SK-N-SH (cell line): ENCODE data around the gene SNAPC5. TPM values are rescaled to one million over a fixed set of nuclear protein-coding genes. Genes with fewer than 3 reads are reported as not detected.

Source experiments
- CTCF ChIA-PET: fragments of 300-600, 350-600 bp; formaldehyde crosslinking; extraction: SDS; loops from one replicate; lab custom pipeline; 2021; lab: Yijun Ruan, JAX
- POLR2A ChIA-PET: fragments of 350-600 bp; sonication (Branson Sonifier 250); formaldehyde crosslinking; extraction: SDS; loops from one replicate; lab custom pipeline; 2020; ENCODE audit warnings: antibody characterized with exemption, inconsistent platforms; lab: Yijun Ruan, JAX
- DNase-seq: peaks from one replicate; pipeline ENCODE4 v3.0.0; 2012
- H2AFZ ChIP-seq: fragments of 200-600 bp; sonication (generic); 2 replicates; pipeline ENCODE4 v1.8.1; 2016; ENCODE audit warnings: antibody characterized with exemption, mild to moderate bottlenecking, low read depth
- H3F3A ChIP-seq: fragments of 200-600 bp; sonication (generic); replicated peaks from 2 replicates; pipeline ENCODE3; 2016; ENCODE audit warnings: antibody characterized with exemption, mild to moderate bottlenecking; ENCODE audit not compliant: insufficient read depth
- H3K27ac ChIP-seq, 2 experiments: fragments of 200-500 bp in 1 of 2; fragments of 200-600 bp in 1 of 2; sonication (Bioruptor generic) in 1 of 2; sonication (generic), shearing (Covaris generic) in 1 of 2; 2 replicates each; pipeline versions ENCODE4 v1.5.1 to v1.6.1; 2014 to 2016; ENCODE audit warnings: low read depth in 2 of 2, inconsistent platforms in 1 of 2, low read length in 1 of 2, mild to moderate bottlenecking in 1 of 2, mixed read lengths in 1 of 2
- H3K27me3 ChIP-seq: fragments of 200-600 bp; sonication (generic), shearing (Covaris generic); 2 replicates; pipeline ENCODE4 v1.6.1; 2016; ENCODE audit warnings: mixed run types; ENCODE audit not compliant: insufficient read depth
- H3K36me3 ChIP-seq, 2 experiments: fragments of 200-500 bp in 1 of 2; fragments of 200-600 bp in 1 of 2; sonication (Bioruptor generic) in 1 of 2; sonication (generic) in 1 of 2; replicated peaks in 1 of 2; 2 replicates each; pipeline versions ENCODE3 to v1.5.1; 2014 to 2016; ENCODE audit warnings: low read length in 1 of 2, mild to moderate bottlenecking in 1 of 2; ENCODE audit not compliant: insufficient read depth in 2 of 2, control insufficient read depth in 1 of 2
- H3K4me1 ChIP-seq, 2 experiments: fragments of 200-500 bp in 1 of 2; fragments of 200-600 bp in 1 of 2; sonication (Bioruptor generic) in 1 of 2; sonication (generic), shearing (Covaris generic) in 1 of 2; 2 replicates each; pipeline versions ENCODE4 v1.5.1 to v1.6.1; 2014 to 2016; ENCODE audit warnings: low read depth in 1 of 2, low read length in 1 of 2, mixed run types in 1 of 2; ENCODE audit not compliant: insufficient read depth in 2 of 2, control insufficient read depth in 1 of 2
- H3K4me2 ChIP-seq: fragments of 200-600 bp; sonication (generic), shearing (Covaris generic); 2 replicates; pipeline ENCODE4 v1.6.1; 2017; ENCODE audit warnings: mixed run types
- H3K4me3 ChIP-seq, 2 experiments: fragments of 200-500 bp in 1 of 2; fragments of 200-600 bp in 1 of 2; sonication (Bioruptor generic) in 1 of 2; sonication (generic), shearing (Covaris generic) in 1 of 2; 2 replicates each; pipeline versions ENCODE4 v1.5.1 to v1.8.1; 2014 to 2016; ENCODE audit warnings: low read depth in 2 of 2, inconsistent platforms in 1 of 2, low read length in 1 of 2, mild to moderate bottlenecking in 1 of 2, mixed read lengths in 1 of 2, moderate library complexity in 1 of 2
- H3K79me2 ChIP-seq: fragments of 200-600 bp; sonication (generic); 2 replicates; pipeline ENCODE4 v1.8.1; 2017; ENCODE audit warnings: mild to moderate bottlenecking; ENCODE audit not compliant: insufficient read depth
- H3K9ac ChIP-seq: fragments of 200-600 bp; sonication (generic); 2 replicates; pipeline ENCODE4 v1.6.1; 2017; ENCODE audit warnings: mixed run types
- H3K9me2 ChIP-seq: fragments of 200-600 bp; sonication (generic); 2 replicates; pipeline ENCODE4 v1.6.1; 2017; ENCODE audit warnings: mixed run types
- H3K9me3 ChIP-seq: fragments of 200-600 bp; sonication (generic); 2 replicates; pipeline ENCODE4 v1.6.1; 2017; ENCODE audit warnings: mixed run types, mild to moderate bottlenecking, moderate library complexity
- H4K20me1 ChIP-seq: fragments of 200-600 bp; sonication (generic); 2 replicates; pipeline ENCODE4 v1.6.1; 2017; ENCODE audit warnings: mild to moderate bottlenecking, mixed run types; ENCODE audit not compliant: insufficient read depth
- CTCF ChIP-seq: fragments of 200-600 bp; sonication (generic); IDR thresholded peaks from 2 replicates; pipeline ENCODE4 v1.6.1; 2017; ENCODE audit warnings: antibody characterized with exemption, mild to moderate bottlenecking, moderate library complexity
- EP300 ChIP-seq, 2 experiments: IDR thresholded peaks; 2 replicates each; pipeline versions ENCODE4 v1.4.0 to v1.6.1; 2012; ENCODE audit warnings: borderline replicate concordance in 1 of 2, low read depth in 1 of 2, low read length in 1 of 2
- EZH2phosphoT487 ChIP-seq: fragments of 200-600 bp; sonication (generic); IDR thresholded peaks from 2 replicates; pipeline ENCODE4 v1.6.1; 2017; ENCODE audit warnings: low read depth, mixed run types, mild to moderate bottlenecking, antibody characterized with exemption, moderate library complexity, borderline replicate concordance
- GATA2 ChIP-seq: sonication (generic); formaldehyde crosslinking; IDR thresholded peaks from 2 replicates; pipeline ENCODE4 v1.5.0; 2020; ENCODE audit warnings: mild to moderate bottlenecking, missing genetic modification reagents
- MXI1 ChIP-seq: IDR thresholded peaks from 2 replicates; pipeline ENCODE4 v1.6.1; 2012; ENCODE audit warnings: mild to moderate bottlenecking, low read depth, low read length, improper control_type of control experiment
- NFIC ChIP-seq: IDR thresholded peaks from 2 replicates; pipeline ENCODE4 v1.4.0; 2012; ENCODE audit warnings: borderline replicate concordance
- POLR2AphosphoS5 ChIP-seq: IDR thresholded peaks from 2 replicates; pipeline ENCODE4 v1.6.1; 2012; ENCODE audit warnings: low read depth, low read length
- RAD21 ChIP-seq: IDR thresholded peaks from 2 replicates; pipeline ENCODE4 v1.6.1; 2012; ENCODE audit warnings: mild to moderate bottlenecking, low read length
- RCOR1 ChIP-seq: fragments of 150-350 bp; IDR thresholded peaks from 2 replicates; pipeline ENCODE4 v1.6.1; 2017; ENCODE audit warnings: antibody characterized with exemption, low read length
- RFX5 ChIP-seq: IDR thresholded peaks from 2 replicates; pipeline ENCODE4 v1.6.1; 2012; ENCODE audit warnings: mild to moderate bottlenecking, improper control_type of control experiment, low read length
- RXRA ChIP-seq: IDR thresholded peaks from 2 replicates; pipeline ENCODE4 v1.4.0; 2012; ENCODE audit warnings: low read depth, mild to moderate bottlenecking, borderline replicate concordance
- SIN3A ChIP-seq: IDR thresholded peaks from 2 replicates; pipeline ENCODE4 v1.6.1; 2012; ENCODE audit warnings: low read depth, mild to moderate bottlenecking, low read length, moderate library complexity, borderline replicate concordance
- SMC3 ChIP-seq: IDR thresholded peaks from 2 replicates; pipeline ENCODE4 v1.6.1; 2012; ENCODE audit warnings: low read depth, low read length, improper control_type of control experiment
- TAF1 ChIP-seq: IDR thresholded peaks from 2 replicates; pipeline ENCODE4 v1.6.1; 2012; ENCODE audit warnings: low read depth, mild to moderate bottlenecking, low read length, moderate library complexity, borderline replicate concordance
- TCF12 ChIP-seq: IDR thresholded peaks from 2 replicates; pipeline ENCODE4 v1.4.0; 2012
- TEAD4 ChIP-seq: IDR thresholded peaks from 2 replicates; pipeline ENCODE4 v1.4.0; 2012; ENCODE audit warnings: mild to moderate bottlenecking, borderline replicate concordance; ENCODE audit not compliant: insufficient read depth
- USF1 ChIP-seq: IDR thresholded peaks from 2 replicates; pipeline ENCODE4 v1.4.0; 2012; ENCODE audit warnings: low read depth, borderline replicate concordance
- USF2 ChIP-seq: fragments of 150-350 bp; IDR thresholded peaks from 2 replicates; pipeline ENCODE4 v1.6.1; 2017; ENCODE audit warnings: antibody characterized with exemption, low read length, low read depth, borderline replicate concordance
- ZBTB33 ChIP-seq: IDR thresholded peaks from 2 replicates; pipeline ENCODE4 v1.4.0; 2012; ENCODE audit warnings: low read depth, borderline replicate concordance
- WGBS: methylation state at CpG from one replicate; pipeline ENCODE4 v1.1.6; 2017; ENCODE audit warnings: low lambda C conversion rate; 5-methylcytosine and 5-hydroxymethylcytosine counted together
- polyA plus RNA-seq, 3 experiments: library from polyadenylated mRNA; depleted of rRNA; stranded (reverse); fragments of >200 nt; gene quantifications; 2 replicates each; pipeline ENCODE4 v1.2.3, GENCODE V29; 2012

Gene SNAPC5
- polyA plus RNA-seq, 1 of the 3 experiments (the other 2 are of a cell fraction), result 65.0 TPM

- TF ChIP-seq RCOR1 (no peak), NFIC (no peak), TCF12 (no peak), EZH2phosphoT487 (no peak)
These were observed 21.0 kb downstream of the SNAPC5 start (continued) for GRCh38 chr15:66476535-66476934.

- H3K27ac ChIP-seq, result no peak overlapping the region
- no peaks in the 10 kb centered on the region for H3K27me3 ChIP-seq
- H2AFZ ChIP-seq, result no peak overlapping the region
- no peak overlapping the region for H3K9ac ChIP-seq
- H3K36me3 ChIP-seq, result no peaks in the 10 kb centered on the region
- TF ChIP-seq RFX5 (no peak), RXRA (no peak), EZH2phosphoT487 (no peak), SIN3A (no peak), ZBTB33 (no peak)
- ChIA-PET POLR2A (interaction anchor here (0.7 kb wide), 1 partner anchor 23 kb away, joined by 3 read pairs; the partner anchor contains the start of gene SNAPC5), CTCF (interaction anchor here (0.8 to 2.0 kb wide), 5 partner anchors 11 to 89 kb away, joined by 3 to 8 read pairs (median 4); partner anchors contain the start of genes RPL4 and ZWILCH)
- no peaks in the 10 kb centered on the region for H3K9me2 ChIP-seq
- no peak overlapping the region for H3K4me3 ChIP-seq
- peaks cover 0 to 9% of the 10 kb centered on the region in 2 experiments; a peak in 1 of 4 replicates for H3K4me1 ChIP-seq
- no peaks in the 10 kb centered on the region for H3K9me3 ChIP-seq
- H3K4me2 ChIP-seq, result no peak overlapping the region
- WGBS, result 94% methylated on average over 3 of the region's 3 CpGs
- no peaks in the 10 kb centered on the region for H3K79me2 ChIP-seq
- no peaks in the 10 kb centered on the region for H4K20me1 ChIP-seq
- no peaks in the 10 kb centered on the region for H3F3A ChIP-seq
- DNase-seq, result no peak
These were observed 22.6 kb downstream of the SNAPC5 start for GRCh38 chr15:66474963-66475362.

GRCh38 chr15:66474135-66474534, 23.4 kb downstream of the SNAPC5 start:
- Histone ChIP-seq H3K9me3 (no peaks in the 10 kb centered on the region), H3K27ac (no peak overlapping the region), H4K20me1 (no peaks in the 10 kb centered on the region), H3K4me1 (peaks cover 0 to 9% of the 10 kb centered on the region in 2 experiments; a peak in 1 of 4 replicates), H3K27me3 (no peaks in the 10 kb centered on the region), H3K36me3 (no peaks in the 10 kb centered on the region), H3K79me2 (no peaks in the 10 kb centered on the region), H3K9me2 (no peaks in the 10 kb centered on the region), H3K4me2 (no peak overlapping the region), H2AFZ (no peak overlapping the region), H3F3A (no peaks in the 10 kb centered on the region), H3K4me3 (no peak overlapping the region), H3K9ac (no peak overlapping the region)
- no peak for DNase-seq
- 100% methylated on average over 2 of the region's 2 CpGs for WGBS
- ChIA-PET POLR2A (no interaction called here), CTCF (interaction anchor here (1.4 to 2.0 kb wide), 2 partner anchors 10 to 24 kb away, joined by 4 to 8 read pairs; no protein-coding TSS in a partner anchor)
- TF ChIP-seq NFIC (no peak), CTCF (no peak), SMC3 (no peak), TAF1 (no peak), RAD21 (no peak), RCOR1 (no peak), RXRA (no peak), TCF12 (no peak), TEAD4 (no peak), USF1 (no peak), GATA2 (CRISPR knock-in tag) (no peak), SIN3A (no peak), USF2 (no peak), EZH2phosphoT487 (no peak), MXI1 (no peak), EP300 (IDR thresholded peaks at IDR 0.05; ENCODE audit: borderline replicate concordance in 1 of 2, low read depth in 1 of 2, low read length in 1 of 2) (no peak), POLR2AphosphoS5 (no peak)
